HCT116 (cell line): ENCODE measurements around the gene SAG. TPM values are rescaled to one million over a fixed set of nuclear protein-coding genes. Genes with fewer than 3 reads are reported as not detected.

Experiments
- ATAC-seq: fragments of 200-7000 bp; cut with Tn5 transposase; 2 replicates; pipeline ENCODE4 v1.9.1; 2020; ENCODE audit warnings: mild to moderate bottlenecking, moderate library complexity
- BruUV-seq: library from RNA; stranded (reverse); fragments of 400-500 nt; replicated peaks from 2 replicates; lab custom pipeline; 2021; lab: Mats Ljungman, UMichigan
- CTCF ChIA-PET: fragments of 300-600 bp; sonication (Branson Sonifier 250); formaldehyde crosslinking; loops from one replicate; lab custom pipeline; 2021; ENCODE audit warnings: antibody characterized with exemption; lab: Charles Lee
- POLR2A ChIA-PET: fragments of 300-600, 350-600 bp; sonication (Branson Sonifier 250); formaldehyde crosslinking; loops from one replicate; lab custom pipeline; 2021; ENCODE audit warnings: antibody characterized with exemption; lab: Charles Lee
- RAD21 ChIA-PET, 2 experiments: fragments of 300-600 bp; sonication (Branson Sonifier 250); formaldehyde crosslinking; loops; one replicate each; lab custom pipeline; 2023; ENCODE audit warnings: low total read pairs in 2 of 2; ENCODE audit not compliant: uncharacterized antibody in 2 of 2, unreplicated experiment in 2 of 2, low non-redundant PET in 1 of 2; lab: Charles Lee
- DNase-seq: peaks from one replicate; pipeline ENCODE4 v3.0.0-alpha.2; 2010; ENCODE audit warnings: low read depth, low spot score
- H2AFZ ChIP-seq: fragments of 200-600 bp; shearing (Covaris generic), sonication (generic); 2 replicates; pipeline ENCODE4 v1.6.1; 2017; ENCODE audit warnings: low read depth, mixed run types, mixed read lengths, antibody characterized with exemption, low read length; ENCODE audit not compliant: poor library complexity, severe bottlenecking
- H3K27ac ChIP-seq: 2 replicates; pipeline ENCODE4 v1.5.1; 2012; ENCODE audit warnings: low read depth, low read length
- H3K27me3 ChIP-seq: fragments of 200-600 bp; sonication (generic); 2 replicates; pipeline ENCODE4 v1.6.1; 2016; ENCODE audit warnings: mixed run types, low read length, mixed read lengths; ENCODE audit not compliant: insufficient read depth
- H3K36me3 ChIP-seq, 2 experiments: fragments of 200-500 bp in 1 of 2; fragments of 200-600 bp in 1 of 2; sonication (Bioruptor generic) in 1 of 2; sonication (generic) in 1 of 2; 2 replicates each; pipeline versions ENCODE4 v1.5.1 to v1.6.1; 2014 to 2016; ENCODE audit warnings: low read length in 2 of 2, inconsistent platforms in 1 of 2, mixed read lengths in 1 of 2, mixed run types in 1 of 2; ENCODE audit not compliant: insufficient read depth in 2 of 2, control insufficient read depth in 1 of 2
- H3K4me1 ChIP-seq, 2 experiments: fragments of 200-600 bp in 1 of 2; sonication (generic) in 1 of 2; 2 replicates each; pipeline versions ENCODE4 v1.5.1 to v1.6.1; 2012 to 2017; ENCODE audit warnings: low read length in 2 of 2, inconsistent platforms in 1 of 2, mild to moderate bottlenecking in 1 of 2, mixed read lengths in 1 of 2, mixed run types in 1 of 2, moderate library complexity in 1 of 2; ENCODE audit not compliant: insufficient read depth in 2 of 2, control insufficient read depth in 1 of 2
- H3K4me2 ChIP-seq: fragments of 200-600 bp; sonication (generic); 2 replicates; pipeline ENCODE4 v1.6.1; 2017; ENCODE audit warnings: mixed run types, low read length, mixed read lengths
- H3K4me3 ChIP-seq, 2 experiments: fragments of 200-600 bp in 1 of 2; sonication (generic) in 1 of 2; replicated peaks in 1 of 2; 2 replicates each; pipeline ENCODE4 v1.5.1; 2011 to 2016; ENCODE audit warnings: low read length in 2 of 2, control low read depth in 1 of 2, low read depth in 1 of 2, mild to moderate bottlenecking in 1 of 2, mixed read lengths in 1 of 2, mixed run types in 1 of 2
- H3K79me2 ChIP-seq: fragments of 200-600 bp; sonication (generic); 2 replicates; pipeline ENCODE4 v1.6.1; 2017; ENCODE audit warnings: mild to moderate bottlenecking, mixed run types, low read length, moderate library complexity, mixed read lengths; ENCODE audit not compliant: insufficient read depth
- H3K9ac ChIP-seq: fragments of 200-600 bp; sonication (generic); 2 replicates; pipeline ENCODE4 v1.6.1; 2016; ENCODE audit warnings: low read length, mixed read lengths
- H3K9me2 ChIP-seq: fragments of 200-600 bp; sonication (generic), shearing (Covaris generic); 2 replicates; pipeline ENCODE4 v1.6.1; 2017; ENCODE audit warnings: mixed run types, mild to moderate bottlenecking, moderate library complexity; ENCODE audit not compliant: insufficient read depth
- H3K9me3 ChIP-seq, 2 experiments: fragments of 200-500 bp in 1 of 2; fragments of 200-600 bp in 1 of 2; sonication (Bioruptor generic) in 1 of 2; sonication (generic) in 1 of 2; 2 replicates each; pipeline ENCODE4 v1.6.1; 2014 to 2017; ENCODE audit warnings: low read length in 2 of 2, mixed read lengths in 2 of 2, inconsistent platforms in 1 of 2, low read depth in 1 of 2, mild to moderate bottlenecking in 1 of 2, mixed run types in 1 of 2, moderate library complexity in 1 of 2; ENCODE audit not compliant: control insufficient read depth in 1 of 2, insufficient read depth in 1 of 2
- H4K20me1 ChIP-seq: fragments of 200-600 bp; sonication (generic), shearing (Covaris generic); 2 replicates; pipeline ENCODE4 v1.6.1; 2017; ENCODE audit warnings: mixed run types, mild to moderate bottlenecking, moderate library complexity; ENCODE audit not compliant: insufficient read depth
- CBX3 ChIP-seq: IDR thresholded peaks from 2 replicates; pipeline ENCODE4 v1.6.1; 2012; ENCODE audit warnings: low read depth
- CEBPB ChIP-seq: IDR thresholded peaks from 2 replicates; pipeline ENCODE4 v1.6.1; 2012; ENCODE audit warnings: low read depth
- EGR1 ChIP-seq: IDR thresholded peaks from 2 replicates; pipeline ENCODE4 v1.6.1; 2012; ENCODE audit warnings: low read depth
- EZH2phosphoT487 ChIP-seq: fragments of 200-600 bp; IDR thresholded peaks from 2 replicates; pipeline ENCODE4 v1.6.1; 2018; ENCODE audit warnings: antibody characterized with exemption, borderline replicate concordance
- FOSL1 ChIP-seq: IDR thresholded peaks from 2 replicates; pipeline ENCODE4 v1.6.1; 2012; ENCODE audit warnings: low read depth
- JUND ChIP-seq: IDR thresholded peaks from 2 replicates; pipeline ENCODE4 v1.6.1; 2012
- POLR2A ChIP-seq: IDR thresholded peaks from 2 replicates; pipeline ENCODE4 v1.7.0; 2011; ENCODE audit warnings: borderline replicate concordance; ENCODE audit not compliant: insufficient read depth, insufficient read length; ENCODE audit errors: extremely low read depth
- POLR2AphosphoS5 ChIP-seq: IDR thresholded peaks from 2 replicates; pipeline ENCODE4 v1.6.1; 2011; ENCODE audit warnings: mild to moderate bottlenecking, low read depth, low read length, moderate library complexity
- SIN3A ChIP-seq: IDR thresholded peaks from 2 replicates; pipeline ENCODE4 v1.6.1; 2012; ENCODE audit warnings: low read depth
- SP1 ChIP-seq: IDR thresholded peaks from 2 replicates; pipeline ENCODE4 v1.6.1; 2012; ENCODE audit warnings: low read depth
- SRF ChIP-seq: IDR thresholded peaks from 2 replicates; pipeline ENCODE4 v1.6.1; 2012; ENCODE audit warnings: low read depth
- TCF7L2 ChIP-seq: IDR thresholded peaks from 2 replicates; pipeline ENCODE4 v1.7.0; 2011; ENCODE audit warnings: borderline replicate concordance, inconsistent platforms; ENCODE audit not compliant: insufficient read depth, insufficient read length; ENCODE audit errors: extremely low read depth
- YY1 ChIP-seq: IDR thresholded peaks from 2 replicates; pipeline ENCODE4 v1.6.1; 2011; ENCODE audit warnings: low read length, low read depth, moderate library complexity, mild to moderate bottlenecking; ENCODE audit not compliant: insufficient replicate concordance; ENCODE audit errors: extremely low read depth
- ZFX ChIP-seq: fragments of 450-650 bp; IDR thresholded peaks from 2 replicates; pipeline ENCODE4 v1.6.1; 2017
- intact Hi-C: fragments of 100-400 bp; cut with micrococcal nuclease; formaldehyde crosslinking; loops from 2 replicates; pipeline ENCODE4 v1.10.0; 2022
- total RNA-seq: library from RNA; stranded (reverse); gene quantifications from one replicate; pipeline ENCODE4 v1.2.1, GENCODE V29; 2021; ENCODE audit not compliant: unreplicated experiment
- TF ChIP-seq, protein P1 (sequence below): IDR thresholded peaks from 2 replicates; pipeline ENCODE4 v1.6.1; 2012
- TF ChIP-seq, protein P2 (sequence below): IDR thresholded peaks from 2 replicates; pipeline ENCODE4 v1.6.1; 2012
- TF ChIP-seq, protein P3 (sequence below): IDR thresholded peaks from 2 replicates; pipeline ENCODE4 v1.6.1; 2011; ENCODE audit warnings: mild to moderate bottlenecking, low read length, moderate library complexity; ENCODE audit not compliant: insufficient replicate concordance; ENCODE audit errors: extremely low read depth
- TF ChIP-seq, protein P4 (sequence below): IDR thresholded peaks from 2 replicates; pipeline ENCODE4 v1.6.1; 2012; ENCODE audit warnings: low read depth
- TF ChIP-seq, protein P5 (sequence below), 3 experiments: fragments of 200-600 bp in 1 of 3; sonication (generic) in 1 of 3; IDR thresholded peaks in 2 of 3; conservative IDR thresholded peaks in 1 of 3; 2 replicates each; pipeline ENCODE4 v1.5.1; 2012 to 2017; ENCODE audit warnings: low read depth in 2 of 3, low read length in 2 of 3, antibody characterized with exemption in 1 of 3, borderline replicate concordance in 1 of 3, control low read depth in 1 of 3, mild to moderate bottlenecking in 1 of 3, mixed read lengths in 1 of 3, mixed run types in 1 of 3, moderate library complexity in 1 of 3; ENCODE audit not compliant: insufficient read depth in 1 of 3

Gene SAG
- total RNA-seq, 1 experiment from 2014 or later: not detected

DNA sequence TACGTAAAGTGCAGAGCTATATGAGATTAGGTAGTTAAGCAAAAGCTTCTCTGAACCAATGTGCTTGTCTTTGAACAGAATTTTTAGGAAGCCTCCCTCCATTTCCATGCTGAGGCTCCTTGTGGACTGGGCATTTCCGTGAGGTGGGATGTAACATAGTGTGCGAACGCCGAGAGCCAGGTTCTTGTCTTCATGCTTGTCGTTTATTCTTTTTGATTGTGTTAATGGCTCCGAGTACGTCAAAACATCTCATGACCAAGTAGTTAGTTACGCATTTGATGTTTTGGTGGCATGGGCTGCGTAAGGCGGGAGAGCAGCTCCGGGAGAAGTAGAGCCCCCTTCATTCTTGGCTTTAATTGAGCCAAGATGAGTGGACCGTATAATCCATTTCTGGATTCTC lies 79.6 kb downstream of the SAG start:
- Histone ChIP-seq H3K9me3 (no peaks in the 10 kb centered on the region), H3K4me2 (no peak overlapping the region), H3K36me3 (peaks cover 3 to 6% of the 10 kb centered on the region in 2 experiments; a peak in 2 of 4 replicates), H3K27ac (no peak overlapping the region), H2AFZ (no peak overlapping the region), H3K9ac (no peak overlapping the region), H3K79me2 (peaks cover 67% of the 10 kb centered on the region), H3K27me3 (no peaks in the 10 kb centered on the region), H3K4me3 (no peak overlapping the region), H4K20me1 (0 out of 2 replicates have a peak, but pooled peaks cover 1% of the 10 kb centered on the region), H3K9me2 (no peaks in the 10 kb centered on the region), H3K4me1 (0 out of 4 replicates have a peak, but pooled peaks cover 0 to 4% of the 10 kb centered on the region in 2 experiments)
- POLR2A ChIA-PET: no interaction called here
- DNase-seq: no peak
- no peak for ATAC-seq
- RAD21 ChIA-PET: no interaction called here
- intact Hi-C loops: no loop called here
- BruUV-seq: no TSS peak
- CTCF ChIA-PET: no interaction called here
- no peak for TF ChIP-seq SIN3A
- no peak for TF ChIP-seq CBX3
- TF ChIP-seq, protein P1, sequence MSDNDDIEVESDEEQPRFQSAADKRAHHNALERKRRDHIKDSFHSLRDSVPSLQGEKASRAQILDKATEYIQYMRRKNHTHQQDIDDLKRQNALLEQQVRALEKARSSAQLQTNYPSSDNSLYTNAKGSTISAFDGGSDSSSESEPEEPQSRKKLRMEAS: no peak
- TF ChIP-seq, protein P2, sequence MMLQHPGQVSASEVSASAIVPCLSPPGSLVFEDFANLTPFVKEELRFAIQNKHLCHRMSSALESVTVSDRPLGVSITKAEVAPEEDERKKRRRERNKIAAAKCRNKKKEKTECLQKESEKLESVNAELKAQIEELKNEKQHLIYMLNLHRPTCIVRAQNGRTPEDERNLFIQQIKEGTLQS: no peak
- no peak for TF ChIP-seq EZH2phosphoT487
- TF ChIP-seq EGR1: no peak
- TF ChIP-seq POLR2AphosphoS5: no peak
- no peak for TF ChIP-seq SP1
- TF ChIP-seq FOSL1: no peak
- no peak for TF ChIP-seq CEBPB
- no peak for TF ChIP-seq TCF7L2
- TF ChIP-seq, protein P3, sequence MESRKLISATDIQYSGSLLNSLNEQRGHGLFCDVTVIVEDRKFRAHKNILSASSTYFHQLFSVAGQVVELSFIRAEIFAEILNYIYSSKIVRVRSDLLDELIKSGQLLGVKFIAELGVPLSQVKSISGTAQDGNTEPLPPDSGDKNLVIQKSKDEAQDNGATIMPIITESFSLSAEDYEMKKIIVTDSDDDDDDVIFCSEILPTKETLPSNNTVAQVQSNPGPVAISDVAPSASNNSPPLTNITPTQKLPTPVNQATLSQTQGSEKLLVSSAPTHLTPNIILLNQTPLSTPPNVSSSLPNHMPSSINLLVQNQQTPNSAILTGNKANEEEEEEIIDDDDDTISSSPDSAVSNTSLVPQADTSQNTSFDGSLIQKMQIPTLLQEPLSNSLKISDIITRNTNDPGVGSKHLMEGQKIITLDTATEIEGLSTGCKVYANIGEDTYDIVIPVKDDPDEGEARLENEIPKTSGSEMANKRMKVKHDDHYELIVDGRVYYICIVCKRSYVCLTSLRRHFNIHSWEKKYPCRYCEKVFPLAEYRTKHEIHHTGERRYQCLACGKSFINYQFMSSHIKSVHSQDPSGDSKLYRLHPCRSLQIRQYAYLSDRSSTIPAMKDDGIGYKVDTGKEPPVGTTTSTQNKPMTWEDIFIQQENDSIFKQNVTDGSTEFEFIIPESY: no peak
- no peak for TF ChIP-seq JUND
- no peak for TF ChIP-seq SRF
- no peak for TF ChIP-seq POLR2A
- no peak for TF ChIP-seq ZFX
- TF ChIP-seq, protein P4, sequence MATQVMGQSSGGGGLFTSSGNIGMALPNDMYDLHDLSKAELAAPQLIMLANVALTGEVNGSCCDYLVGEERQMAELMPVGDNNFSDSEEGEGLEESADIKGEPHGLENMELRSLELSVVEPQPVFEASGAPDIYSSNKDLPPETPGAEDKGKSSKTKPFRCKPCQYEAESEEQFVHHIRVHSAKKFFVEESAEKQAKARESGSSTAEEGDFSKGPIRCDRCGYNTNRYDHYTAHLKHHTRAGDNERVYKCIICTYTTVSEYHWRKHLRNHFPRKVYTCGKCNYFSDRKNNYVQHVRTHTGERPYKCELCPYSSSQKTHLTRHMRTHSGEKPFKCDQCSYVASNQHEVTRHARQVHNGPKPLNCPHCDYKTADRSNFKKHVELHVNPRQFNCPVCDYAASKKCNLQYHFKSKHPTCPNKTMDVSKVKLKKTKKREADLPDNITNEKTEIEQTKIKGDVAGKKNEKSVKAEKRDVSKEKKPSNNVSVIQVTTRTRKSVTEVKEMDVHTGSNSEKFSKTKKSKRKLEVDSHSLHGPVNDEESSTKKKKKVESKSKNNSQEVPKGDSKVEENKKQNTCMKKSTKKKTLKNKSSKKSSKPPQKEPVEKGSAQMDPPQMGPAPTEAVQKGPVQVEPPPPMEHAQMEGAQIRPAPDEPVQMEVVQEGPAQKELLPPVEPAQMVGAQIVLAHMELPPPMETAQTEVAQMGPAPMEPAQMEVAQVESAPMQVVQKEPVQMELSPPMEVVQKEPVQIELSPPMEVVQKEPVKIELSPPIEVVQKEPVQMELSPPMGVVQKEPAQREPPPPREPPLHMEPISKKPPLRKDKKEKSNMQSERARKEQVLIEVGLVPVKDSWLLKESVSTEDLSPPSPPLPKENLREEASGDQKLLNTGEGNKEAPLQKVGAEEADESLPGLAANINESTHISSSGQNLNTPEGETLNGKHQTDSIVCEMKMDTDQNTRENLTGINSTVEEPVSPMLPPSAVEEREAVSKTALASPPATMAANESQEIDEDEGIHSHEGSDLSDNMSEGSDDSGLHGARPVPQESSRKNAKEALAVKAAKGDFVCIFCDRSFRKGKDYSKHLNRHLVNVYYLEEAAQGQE: no peak
- no peak for TF ChIP-seq YY1
- TF ChIP-seq, protein P5, sequence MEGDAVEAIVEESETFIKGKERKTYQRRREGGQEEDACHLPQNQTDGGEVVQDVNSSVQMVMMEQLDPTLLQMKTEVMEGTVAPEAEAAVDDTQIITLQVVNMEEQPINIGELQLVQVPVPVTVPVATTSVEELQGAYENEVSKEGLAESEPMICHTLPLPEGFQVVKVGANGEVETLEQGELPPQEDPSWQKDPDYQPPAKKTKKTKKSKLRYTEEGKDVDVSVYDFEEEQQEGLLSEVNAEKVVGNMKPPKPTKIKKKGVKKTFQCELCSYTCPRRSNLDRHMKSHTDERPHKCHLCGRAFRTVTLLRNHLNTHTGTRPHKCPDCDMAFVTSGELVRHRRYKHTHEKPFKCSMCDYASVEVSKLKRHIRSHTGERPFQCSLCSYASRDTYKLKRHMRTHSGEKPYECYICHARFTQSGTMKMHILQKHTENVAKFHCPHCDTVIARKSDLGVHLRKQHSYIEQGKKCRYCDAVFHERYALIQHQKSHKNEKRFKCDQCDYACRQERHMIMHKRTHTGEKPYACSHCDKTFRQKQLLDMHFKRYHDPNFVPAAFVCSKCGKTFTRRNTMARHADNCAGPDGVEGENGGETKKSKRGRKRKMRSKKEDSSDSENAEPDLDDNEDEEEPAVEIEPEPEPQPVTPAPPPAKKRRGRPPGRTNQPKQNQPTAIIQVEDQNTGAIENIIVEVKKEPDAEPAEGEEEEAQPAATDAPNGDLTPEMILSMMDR (IDR thresholded peaks at IDR 0.05 in 2 of 3, conservative IDR thresholded peaks at IDR 0.05 in 1 of 3; ENCODE audit: borderline replicate concordance in 1 of 3, insufficient read depth in 1 of 3, low read depth in 2 of 3, low read length in 2 of 3): no peak
